NCI-H1436 (cell line): ENCODE measurements around the gene TIAM2.
A peak's percentile ranks its signal among the peaks of the same experiment; 100 is the strongest.
"Not testable (repeated sequence)": the region's sequence is repeated elsewhere in the genome, so short reads cannot be mapped to it uniquely, and the experiment has no call there.

ENCODE experiments used
- DNase-seq: peaks from one replicate; lab custom pipeline; 2025; lab: John Stamatoyannopoulos, UW

Gene TIAM2

GRCh38 chr6:154995254-154996015 lies at the start of gene TIAM2:
TSS of gene TIAM2 (plus strand) at chr6:154995315. CDS start at chr6:155129224, 133,909 bp downstream.
- DNase-seq, result peak; percentile 12

- no peak for DNase-seq
Observed at GRCh38 chr6:154950979-154951344, 44.2 kb upstream of the TIAM2 start.

- DNase-seq, result no peak
Observed at GRCh38 chr6:154951345-154952200, 43.5 kb upstream of the TIAM2 start.

- DNase-seq, result no peak
Observed at GRCh38 chr6:154953644-154954043, 41.5 kb upstream of the TIAM2 start.

- no peak for DNase-seq
Observed at GRCh38 chr6:154954347-154954746, 40.8 kb upstream of the TIAM2 start.

GRCh38 chr6:154956771-154957522 lies 38.2 kb upstream of the TIAM2 start:
- DNase-seq, result no peak

GRCh38 chr6:154958469-154958868 lies 36.6 kb upstream of the TIAM2 start:
- DNase-seq, result no peak

GRCh38 chr6:154960299-154960843 lies 34.7 kb upstream of the TIAM2 start:
- DNase-seq, result no peak

GRCh38 chr6:154960854-154961530 lies 34.1 kb upstream of the TIAM2 start:
- no peak for DNase-seq

- DNase-seq, result no peak
Observed at GRCh38 chr6:154962753-154963152, 32.4 kb upstream of the TIAM2 start.

- DNase-seq, result not testable (repeated sequence)
Observed at GRCh38 chr6:154966065-154966770, 28.9 kb upstream of the TIAM2 start.

- DNase-seq, result no peak
Observed at GRCh38 chr6:154969796-154970195, 25.3 kb upstream of the TIAM2 start.

GRCh38 chr6:154974485-154975149 lies 20.5 kb upstream of the TIAM2 start:
- DNase-seq, result no peak

- no peak for DNase-seq
Observed at GRCh38 chr6:154977588-154977987, 17.5 kb upstream of the TIAM2 start.

GRCh38 chr6:154980273-154981078 lies 14.6 kb upstream of the TIAM2 start:
- no peak for DNase-seq

- DNase-seq, result no peak
Observed at GRCh38 chr6:154981079-154981870, 13.8 kb upstream of the TIAM2 start.

- no peak for DNase-seq
Observed at GRCh38 chr6:154984146-154984545, 11.0 kb upstream of the TIAM2 start.

GRCh38 chr6:154986787-154987235 lies 8.3 kb upstream of the TIAM2 start:
- DNase-seq, result no peak

- DNase-seq, result no peak
Observed at GRCh38 chr6:154989448-154989847, 5.7 kb upstream of the TIAM2 start.
